ENCODE results near the gene ANKRD2.
"Not testable (repeated sequence)": the region's sequence is repeated elsewhere in the genome, so short reads cannot be mapped to it uniquely, and the experiment has no call there.

The ANKRD2 gene

GRCh38 chr10:97574374-97575126 lies 2.0 kb downstream of the ANKRD2 start:
- DNase-seq: no peak

- DNase-seq: no peak
Observed at GRCh38 chr10:97575127-97575668, 2.6 kb downstream of the ANKRD2 start.

- DNase-seq: not testable (repeated sequence)
Observed at GRCh38 chr10:97576487-97576886, 3.9 kb downstream of the ANKRD2 start.

GRCh38 chr10:97577701-97578100 lies 5.1 kb downstream of the ANKRD2 start:
- DNase-seq: no peak

GRCh38 chr10:97578171-97578844 lies 5.7 kb downstream of the ANKRD2 start:
- no peak for DNase-seq

- DNase-seq: no peak
Observed at GRCh38 chr10:97580421-97581367, 8.1 kb downstream of the ANKRD2 start.

- DNase-seq: no peak
Observed at GRCh38 chr10:97582169-97582568, 9.6 kb downstream of the ANKRD2 start.

- DNase-seq: no peak
Observed at GRCh38 chr10:97583476-97583875, 10.9 kb downstream of the ANKRD2 start.

GRCh38 chr10:97584060-97584797 lies 11.7 kb downstream of the ANKRD2 start, which contains the start of gene HOGA1:
Gene HOGA1, plus strand, starts transcription at chr10:97584389. Its CDS starts 315 bp downstream, at chr10:97584704.
- DNase-seq: no peak

GRCh38 chr10:97584798-97585438 lies 12.3 kb downstream of the ANKRD2 start:
- DNase-seq: no peak

GRCh38 chr10:97585439-97585811 lies 12.8 kb downstream of the ANKRD2 start:
- no peak for DNase-seq

- DNase-seq: no peak
Observed at GRCh38 chr10:97587183-97587582, 14.6 kb downstream of the ANKRD2 start.

- no peak for DNase-seq
Observed at GRCh38 chr10:97589479-97589878, 16.9 kb downstream of the ANKRD2 start, which contains the start of gene C10orf62. Gene C10orf62, plus strand, starts transcription at chr10:97589721. Its CDS starts 177 bp downstream, at chr10:97589898.

GRCh38 chr10:97590082-97590747 lies 17.6 kb downstream of the ANKRD2 start:
- DNase-seq: peak; percentile 28

GRCh38 chr10:97590748-97591495 lies 18.3 kb downstream of the ANKRD2 start:
- no peak for DNase-seq

GRCh38 chr10:97593421-97593820 lies 20.8 kb downstream of the ANKRD2 start:
- no peak for DNase-seq

- DNase-seq: no peak
Observed at GRCh38 chr10:97596101-97597082, 23.8 kb downstream of the ANKRD2 start.

- DNase-seq: no peak
Observed at GRCh38 chr10:97597778-97598177, 25.2 kb downstream of the ANKRD2 start.
